HL-60/S4 treated with phorbol 12-myristate 13-acetate at 8.2 ng/mL for 4 days and 3 days (cell line): ENCODE data around the gene GPR17.

Source experiments
- in situ Hi-C: fragments of 300-500 bp; cut with MboI; formaldehyde crosslinking; loops from 2 replicates; pipeline ENCODE4 v1.15.0; 2022; ENCODE audit warnings: low sequenced_read_pairs

Gene GPR17

DNA sequence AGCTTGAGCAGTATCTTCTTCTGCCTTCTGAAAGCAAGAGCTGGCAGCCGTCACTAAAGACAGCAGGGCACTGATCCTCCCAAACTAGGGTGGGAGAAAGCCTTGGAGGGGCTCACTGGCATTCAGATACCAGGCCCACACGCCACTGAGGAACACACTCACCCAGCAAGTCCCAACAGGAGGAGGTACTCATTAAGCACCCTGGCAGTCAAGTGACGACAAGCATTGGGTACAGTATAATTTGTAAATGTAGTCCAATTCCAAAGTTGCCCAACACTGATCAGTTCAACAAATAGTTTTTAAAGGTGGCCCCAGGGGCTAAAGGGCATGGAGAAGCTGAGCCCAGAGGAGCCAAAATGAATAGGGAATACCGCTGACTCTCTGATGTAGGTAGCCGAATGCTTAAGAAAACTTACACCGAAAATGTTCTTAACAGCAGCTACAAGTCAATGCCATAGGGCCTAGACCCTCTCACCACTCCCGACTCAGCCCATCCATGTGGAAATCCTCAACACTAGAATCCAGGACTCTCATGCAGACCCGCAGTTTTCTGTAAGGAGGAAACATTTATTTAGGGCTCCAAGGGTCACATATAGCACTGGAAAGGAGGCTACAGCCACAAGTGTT, 19.4 kb downstream of the GPR17 start:
- in situ Hi-C loops: no loop called here

DNA sequence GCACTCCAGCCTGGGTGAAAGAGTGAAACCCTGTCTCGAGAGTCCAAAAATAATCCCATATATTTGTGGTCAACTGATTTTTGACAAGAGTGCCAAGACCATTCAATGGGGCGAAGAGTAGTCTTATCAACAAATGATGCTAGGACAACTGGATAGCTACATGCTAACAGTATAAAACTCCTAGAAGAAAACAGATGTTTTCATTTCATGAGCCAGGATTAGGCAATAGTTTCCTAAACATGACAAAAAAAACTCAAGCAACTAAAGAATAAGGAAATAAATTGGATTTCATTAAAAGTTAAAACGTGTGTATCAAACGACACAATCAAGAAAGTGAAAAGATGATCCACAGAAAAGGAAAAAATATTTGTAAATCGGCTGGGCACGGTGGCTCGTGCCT, 23.1 kb downstream of the GPR17 start:
- in situ Hi-C loops: no loop called here

GRCh38 chr2:127670055-127670956, 24.4 kb downstream of the GPR17 start:
- in situ Hi-C loops: no loop called here

DNA sequence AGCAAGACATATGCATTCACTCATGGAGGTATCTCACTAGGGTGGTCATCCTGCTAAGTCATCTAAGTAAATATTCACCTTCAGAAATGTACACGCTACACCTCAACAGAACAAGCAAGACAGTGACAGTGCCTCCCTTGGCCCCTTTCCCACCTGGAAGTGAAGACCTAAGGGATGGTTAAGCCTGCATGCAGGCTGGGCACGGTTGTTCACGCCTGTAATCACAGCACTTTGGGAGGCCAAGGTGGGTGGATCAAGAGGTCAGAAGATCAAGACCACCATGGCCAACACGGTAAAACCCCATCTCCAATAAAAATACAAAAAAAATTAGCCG, 25.0 kb downstream of the GPR17 start:
- in situ Hi-C loops: no loop called here

DNA sequence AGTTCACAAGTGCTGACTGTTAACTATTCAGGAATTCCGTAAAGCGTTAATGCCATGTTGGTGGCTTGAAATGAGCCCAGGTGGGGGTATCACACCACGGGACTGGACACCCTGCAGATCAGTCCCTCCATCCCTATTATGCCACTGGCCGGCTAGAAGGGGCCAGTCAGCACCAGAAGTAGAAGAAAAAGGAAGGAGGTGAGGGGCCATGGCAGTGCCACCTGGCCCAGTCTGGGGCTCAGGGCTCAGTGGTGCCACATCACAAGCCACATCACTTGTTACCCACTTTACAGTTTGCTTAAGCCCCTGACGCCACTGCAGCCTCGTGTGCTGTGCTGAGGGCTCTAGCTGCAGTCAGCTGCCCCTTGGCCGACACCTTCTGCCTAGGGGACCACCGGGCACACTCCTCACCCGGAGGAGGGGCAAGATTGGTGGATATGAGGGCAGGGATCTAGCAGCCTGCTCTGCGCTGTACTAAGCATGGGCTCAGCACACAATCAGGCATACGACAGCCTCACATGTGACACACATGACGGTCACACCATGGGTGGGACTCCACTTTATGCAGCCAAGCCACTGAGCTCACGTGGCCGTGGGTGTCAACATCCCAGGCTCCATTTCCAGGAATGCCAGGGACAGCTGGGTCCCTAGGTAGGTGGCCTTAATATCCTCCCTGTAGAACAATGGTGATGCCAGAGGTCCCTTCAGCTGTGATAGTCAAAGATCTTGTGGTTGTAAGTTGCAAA, 25.8 kb downstream of the GPR17 start:
- in situ Hi-C loops: no loop called here

GRCh38 chr2:127672341-127673224, 26.6 kb downstream of the GPR17 start:
- in situ Hi-C loops: no loop called here

GRCh38 chr2:127673291-127674069, 27.5 kb downstream of the GPR17 start:
- in situ Hi-C loops: no loop called here

- in situ Hi-C loops: no loop called here
Measured at GRCh38 chr2:127674241-127675209, 28.6 kb downstream of the GPR17 start.

DNA sequence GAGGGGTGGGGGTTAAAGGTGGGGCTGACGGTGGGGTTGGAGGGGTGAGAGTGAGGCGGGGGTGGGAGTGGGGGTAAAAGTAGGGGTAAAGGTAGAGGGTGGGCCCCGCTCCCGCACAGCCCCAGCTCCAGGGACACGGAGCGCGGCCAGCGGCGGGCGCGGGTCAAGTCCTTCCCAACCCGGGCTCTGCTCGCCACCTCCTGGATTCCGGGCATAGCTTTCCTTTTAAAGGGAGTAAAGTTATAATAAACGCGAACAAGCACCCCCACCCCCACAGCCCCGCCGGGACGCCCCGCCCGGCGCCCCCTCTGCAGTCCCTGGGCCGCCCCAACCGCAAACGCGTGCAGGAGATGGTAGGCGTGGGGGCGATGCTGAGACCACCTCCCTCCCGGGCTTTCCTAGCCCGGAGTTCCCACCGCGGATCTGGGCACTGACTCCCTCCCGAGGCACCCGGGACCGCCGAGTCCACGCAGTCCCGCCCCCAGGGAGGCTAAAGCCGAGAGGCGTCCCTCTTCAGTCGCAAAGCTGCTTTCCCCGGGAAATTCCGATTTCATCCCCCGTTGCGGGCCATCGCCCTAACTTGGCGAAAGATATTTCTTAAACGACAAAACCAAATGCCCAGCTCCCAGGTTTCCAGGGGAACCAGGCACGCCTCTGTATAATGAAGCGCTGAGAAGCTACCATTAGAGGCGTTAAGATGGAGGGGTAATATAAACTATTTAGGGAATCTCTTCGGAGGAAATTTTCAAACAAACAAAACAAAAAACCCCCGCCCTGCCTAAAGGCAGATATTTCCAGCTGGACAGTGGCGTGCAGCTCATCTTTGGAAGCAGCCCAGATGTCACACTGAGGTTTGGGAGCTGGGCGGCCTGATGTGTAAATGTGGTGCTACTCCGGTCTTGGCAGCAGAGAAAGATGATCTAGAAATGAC, 29.6 kb downstream of the GPR17 start, which contains the start of gene LIMS2:
Gene LIMS2, minus strand, starts transcription at position 200 of the 931 bp plus-strand sequence. CDS start 506 bp downstream, outside the sequence.
- in situ Hi-C loops: no loop called here

- in situ Hi-C loops: no loop called here
Measured at GRCh38 chr2:127676906-127677305, 31.0 kb downstream of the GPR17 start.

- in situ Hi-C loops: no loop called here
Measured at GRCh38 chr2:127678531-127678930, 32.6 kb downstream of the GPR17 start.

GRCh38 chr2:127678991-127679390, 33.0 kb downstream of the GPR17 start:
- in situ Hi-C loops: no loop called here

DNA sequence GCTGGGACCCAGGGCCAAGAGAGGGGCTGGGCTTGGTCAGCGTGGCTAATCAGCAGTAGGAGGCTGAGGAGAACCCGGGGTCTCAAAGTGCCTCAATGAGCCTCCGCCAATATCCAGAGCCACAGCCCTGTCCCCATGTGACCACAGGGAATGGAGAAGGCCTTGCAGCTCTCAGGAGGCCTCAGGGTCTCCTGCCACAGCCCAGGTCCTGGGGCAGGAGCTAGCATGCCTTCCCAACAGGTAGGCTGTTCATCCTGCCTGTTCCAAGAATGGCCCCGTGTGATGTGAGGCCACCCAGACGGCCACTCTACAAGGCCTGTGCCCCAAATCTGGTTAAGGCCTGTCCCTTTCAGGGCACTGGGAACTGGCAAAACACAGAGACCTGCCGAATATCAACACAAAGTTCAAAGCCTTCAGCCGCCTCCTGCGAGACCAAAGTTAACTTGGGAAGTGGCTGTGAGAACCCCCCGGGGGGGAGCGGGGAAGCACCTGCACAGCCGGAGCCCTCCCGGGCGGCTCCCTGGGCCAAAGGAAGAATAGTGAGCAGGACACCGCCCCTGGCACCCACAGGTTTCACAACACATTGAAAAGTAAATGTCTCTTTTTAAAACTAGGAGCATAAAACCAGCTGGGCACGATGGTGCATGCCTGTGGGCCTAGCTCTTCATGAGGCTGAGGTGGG, 33.9 kb downstream of the GPR17 start:
- in situ Hi-C loops: no loop called here

DNA sequence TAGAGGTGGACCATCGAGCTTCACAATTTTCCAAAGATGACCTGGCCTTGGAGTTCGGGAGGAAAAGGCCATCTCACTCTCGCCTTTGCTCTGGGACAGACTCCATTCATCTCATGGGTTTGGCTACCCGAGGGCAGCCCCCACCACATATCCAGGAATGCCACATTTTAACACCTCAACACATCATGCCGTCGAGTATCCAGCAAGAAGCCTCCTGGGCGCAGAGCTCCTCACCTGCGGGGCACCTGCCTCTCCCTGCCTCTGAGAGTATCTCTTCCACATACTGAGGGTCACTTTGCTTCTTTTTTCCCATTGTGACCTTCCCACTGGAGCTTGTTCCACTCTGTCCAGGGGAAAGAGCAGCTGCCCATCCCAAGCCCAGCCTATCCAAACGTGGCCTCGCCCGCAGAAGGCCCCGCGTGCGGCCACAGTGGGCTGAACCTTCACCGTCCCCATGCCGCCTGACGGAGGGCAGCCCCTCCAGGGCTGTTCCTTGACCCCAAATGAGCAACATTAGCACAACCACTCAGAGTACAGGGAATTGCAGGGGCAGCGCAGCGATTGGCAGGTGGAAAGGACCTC, 34.8 kb downstream of the GPR17 start:
- in situ Hi-C loops: no loop called here

DNA sequence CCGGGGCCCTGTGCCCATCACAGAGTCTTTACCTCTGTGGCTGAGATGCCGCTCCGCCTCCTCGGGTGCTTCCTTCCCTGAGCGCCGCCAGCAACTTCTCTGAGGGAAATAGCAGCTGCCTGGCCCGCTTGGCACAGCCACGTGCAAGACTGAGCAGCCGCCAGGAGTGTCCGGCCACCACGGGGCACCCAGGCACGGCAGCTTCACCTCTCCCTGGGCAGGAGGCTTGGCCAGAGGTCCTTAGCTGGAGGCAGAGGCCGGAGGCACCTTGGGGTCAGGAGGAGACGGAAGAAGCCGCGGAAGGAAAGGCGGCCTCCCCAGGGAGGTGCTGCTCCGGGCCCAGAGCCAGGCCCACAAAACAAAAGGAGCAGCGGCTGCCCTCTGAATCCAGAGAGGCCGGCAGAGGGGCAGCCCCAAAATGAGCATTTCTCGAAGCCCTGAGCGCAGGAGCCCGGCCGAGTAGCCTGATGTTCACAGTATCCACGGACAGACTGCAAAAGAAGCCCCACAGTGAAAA, 35.4 kb downstream of the GPR17 start:
- in situ Hi-C loops: no loop called here
